HEK293 (cell line): Measurements from ENCODE around the gene SLC25A24.
A peak's percentile ranks its signal among the peaks of the same experiment; 100 is the strongest.

ENCODE experiments used
- CTCF ChIA-PET: fragments of 350-600 bp; formaldehyde crosslinking; extraction: SDS; loops from one replicate; lab custom pipeline; 2021; ENCODE audit warnings: antibody characterized with exemption; lab: Yijun Ruan, JAX
- POLR2A ChIA-PET: fragments of 300-600 bp; formaldehyde crosslinking; extraction: SDS; loops from one replicate; lab custom pipeline; 2020; ENCODE audit warnings: antibody characterized with exemption, inconsistent platforms; lab: Yijun Ruan, JAX
- H3K27ac ChIP-seq: fragments of 200-500 bp; sonication (Bioruptor generic); 2 replicates; pipeline ENCODE4 v1.5.1; 2014; ENCODE audit warnings: low read depth, low read length, control low read depth, inconsistent platforms; ENCODE audit errors: extremely low read depth
- H3K36me3 ChIP-seq, 2 experiments: fragments of 200-500 bp in 1 of 2; sonication (Bioruptor generic) in 1 of 2; 1 replicate in 1 of 2; 2 replicates in 1 of 2; pipeline ENCODE4 v1.5.1; 2014 to 2017; ENCODE audit warnings: inconsistent platforms in 2 of 2, low read length in 2 of 2; ENCODE audit not compliant: control insufficient read depth in 2 of 2, insufficient read depth in 1 of 2
- H3K4me1 ChIP-seq: fragments of 200-500 bp; sonication (Bioruptor generic); 2 replicates; pipeline ENCODE4 v1.5.1; 2014; ENCODE audit warnings: mild to moderate bottlenecking, low read length, inconsistent platforms; ENCODE audit not compliant: control insufficient read depth, insufficient read depth
- H3K4me3 ChIP-seq: 2 replicates; pipeline ENCODE4 v1.5.1; 2011; ENCODE audit warnings: low read depth, mild to moderate bottlenecking, control low read depth, low read length, moderate library complexity
- H3K9me3 ChIP-seq: fragments of 200-500 bp; sonication (Bioruptor generic); 2 replicates; pipeline ENCODE4 v1.5.1; 2014; ENCODE audit warnings: low read depth, low read length, inconsistent platforms; ENCODE audit not compliant: control insufficient read depth, insufficient read depth
- HOXA7 ChIP-seq: sonication (generic); formaldehyde crosslinking; IDR thresholded peaks from 2 replicates; pipeline ENCODE4 v1.8.1; 2022; ENCODE audit warnings: missing genetic modification reagents, borderline replicate concordance
- IKZF3 ChIP-seq: fragments of 450-650 bp; IDR thresholded peaks from 2 replicates; pipeline ENCODE4 v1.5.0; 2018; ENCODE audit warnings: missing biosample characterization, mild to moderate bottlenecking, missing genetic modification characterization, moderate library complexity
- RBAK ChIP-seq: fragments of 450-650 bp; formaldehyde crosslinking; IDR thresholded peaks from 2 replicates; pipeline ENCODE4 v1.5.1; 2016; ENCODE audit warnings: missing biosample characterization, missing genetic modification characterization
- REPIN1 ChIP-seq: fragments of 450-650 bp; formaldehyde crosslinking; IDR thresholded peaks from 2 replicates; pipeline ENCODE4 v1.5.1; 2017; ENCODE audit warnings: missing biosample characterization, missing genetic modification characterization, low read depth
- SALL2 ChIP-seq: fragments of 450-650 bp; formaldehyde crosslinking; IDR thresholded peaks from 2 replicates; pipeline ENCODE4 v1.5.0; 2017; ENCODE audit warnings: missing biosample characterization, mild to moderate bottlenecking, missing genetic modification characterization, borderline replicate concordance
- SETDB1 ChIP-seq: IDR thresholded peaks from one replicate; pipeline ENCODE4 v1.6.1; 2017; ENCODE audit warnings: mild to moderate bottlenecking, low read length, moderate library complexity, mixed read lengths; ENCODE audit not compliant: insufficient read length
- TCF7L2 ChIP-seq: IDR thresholded peaks from 2 replicates; pipeline ENCODE4 v1.6.1; 2011; ENCODE audit warnings: low read depth, mild to moderate bottlenecking, inconsistent platforms, low read length, moderate library complexity, borderline replicate concordance
- TRIM28 ChIP-seq: IDR thresholded peaks from 2 replicates; pipeline ENCODE4 v1.6.1; 2011; ENCODE audit warnings: low read length, control low read depth, borderline replicate concordance
- ZFP69B ChIP-seq: fragments of 450-650 bp; formaldehyde crosslinking; IDR thresholded peaks from 2 replicates; pipeline ENCODE4 v1.5.1; 2016; ENCODE audit warnings: missing biosample characterization, missing genetic modification characterization
- ZNF10 ChIP-seq: fragments of 450-650 bp; formaldehyde crosslinking; IDR thresholded peaks from 2 replicates; pipeline ENCODE4 v1.5.1; 2017; ENCODE audit warnings: missing biosample characterization, missing genetic modification characterization
- ZNF133 ChIP-seq: fragments of 450-650 bp; formaldehyde crosslinking; IDR thresholded peaks from 2 replicates; pipeline ENCODE4 v1.5.1; 2016; ENCODE audit warnings: missing biosample characterization, missing genetic modification characterization
- ZNF175 ChIP-seq: fragments of 450-650 bp; formaldehyde crosslinking; IDR thresholded peaks from 2 replicates; pipeline ENCODE4 v1.5.1; 2016; ENCODE audit warnings: missing biosample characterization, missing genetic modification characterization
- ZNF510 ChIP-seq: fragments of 450-650 bp; formaldehyde crosslinking; IDR thresholded peaks from 2 replicates; pipeline ENCODE4 v1.5.1; 2018; ENCODE audit warnings: mild to moderate bottlenecking, missing genetic modification characterization, missing biosample characterization; ENCODE audit not compliant: insufficient replicate concordance
- ZNF549 ChIP-seq: fragments of 450-650 bp; IDR thresholded peaks from 2 replicates; pipeline ENCODE4 v1.5.1; 2018; ENCODE audit warnings: missing biosample characterization, missing genetic modification characterization, mild to moderate bottlenecking, inconsistent platforms, moderate library complexity
- ZNF555 ChIP-seq: fragments of 450-650 bp; formaldehyde crosslinking; conservative IDR thresholded peaks from 2 replicates; pipeline ENCODE4 v1.5.1; 2017; ENCODE audit warnings: missing biosample characterization, mild to moderate bottlenecking, missing genetic modification characterization, inconsistent platforms
- TF ChIP-seq, protein P1 (sequence below): fragments of 450-650 bp; formaldehyde crosslinking; IDR thresholded peaks from 2 replicates; pipeline ENCODE4 v1.5.1; 2016; ENCODE audit warnings: missing biosample characterization, missing genetic modification characterization
- TF ChIP-seq, protein P2 (sequence below): fragments of 450-650 bp; formaldehyde crosslinking; IDR thresholded peaks from 2 replicates; pipeline ENCODE4 v1.5.1; 2017; ENCODE audit warnings: missing biosample characterization, missing genetic modification characterization
- TF ChIP-seq, protein P3 (sequence below): fragments of 450-650 bp; formaldehyde crosslinking; optimal IDR thresholded peaks from 2 replicates; pipeline ENCODE3; 2016; ENCODE audit warnings: missing biosample characterization, mild to moderate bottlenecking, missing genetic modification characterization
- TF ChIP-seq, protein P4 (sequence below): fragments of 450-650 bp; formaldehyde crosslinking; IDR thresholded peaks from 2 replicates; pipeline ENCODE4 v1.5.0; 2017; ENCODE audit warnings: missing biosample characterization, missing genetic modification characterization, borderline replicate concordance
- TF ChIP-seq, protein P5 (sequence below): fragments of 450-650 bp; formaldehyde crosslinking; IDR thresholded peaks from 2 replicates; pipeline ENCODE4 v1.5.1; 2016; ENCODE audit warnings: missing biosample characterization, missing genetic modification characterization
- TF ChIP-seq, protein P6 (sequence below): fragments of 450-650 bp; formaldehyde crosslinking; IDR thresholded peaks from 2 replicates; pipeline ENCODE4 v1.5.1; 2016; ENCODE audit warnings: missing biosample characterization, missing genetic modification characterization
- TF ChIP-seq, protein P7 (sequence below): fragments of 450-650 bp; formaldehyde crosslinking; IDR thresholded peaks from 2 replicates; pipeline ENCODE4 v1.5.1; 2016; ENCODE audit warnings: missing biosample characterization, missing genetic modification characterization
- TF ChIP-seq, protein P8 (sequence below): sonication (generic); formaldehyde crosslinking; IDR thresholded peaks from 2 replicates; pipeline ENCODE4 v1.8.1; 2022; ENCODE audit warnings: mild to moderate bottlenecking, moderate library complexity, missing genetic modification reagents

Gene SLC25A24

DNA sequence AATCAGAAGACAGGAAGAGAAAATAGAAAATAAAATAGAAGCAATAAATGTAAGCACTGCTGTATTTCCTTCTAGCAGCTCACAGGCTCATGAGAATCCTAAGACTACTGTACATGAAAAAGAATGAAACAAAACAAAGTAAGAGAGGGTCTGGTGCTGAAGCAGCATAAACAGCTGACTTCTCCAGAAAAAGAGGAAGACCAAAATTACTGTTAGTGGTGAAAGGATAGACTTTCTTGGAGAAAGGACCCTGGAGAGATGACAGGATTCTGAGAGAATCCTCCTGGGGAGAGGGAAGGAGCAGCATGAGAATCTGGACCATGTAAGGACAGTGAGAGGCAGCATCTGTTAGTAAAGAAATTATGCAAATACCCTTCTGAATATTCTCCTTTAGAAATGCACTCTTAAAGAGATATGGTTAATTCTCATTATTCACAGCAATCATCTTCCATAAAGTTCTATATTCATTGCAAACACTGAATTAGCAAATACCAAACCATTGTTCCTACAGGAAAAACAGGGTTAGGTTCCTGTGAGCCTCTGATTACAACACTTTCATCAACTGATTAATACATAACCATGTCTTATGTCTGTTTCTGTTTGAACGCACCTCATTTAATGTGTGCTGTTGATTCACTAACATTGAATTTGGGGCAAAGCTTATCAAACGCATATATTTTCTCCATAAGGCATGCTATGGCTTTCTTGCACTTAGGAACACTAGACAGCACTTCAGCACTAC is 17.0 kb downstream of the SLC25A24 start:
- H3K36me3 ChIP-seq, result peaks cover 8 to 36% of the 10 kb centered on the region in 2 experiments; a peak in 2 of 3 replicates
- no peaks in the 10 kb centered on the region for H3K4me1 ChIP-seq
- ChIA-PET POLR2A (interaction anchor here (2.0 kb wide), 1 partner anchor 17 kb away, joined by 9 read pairs; the partner anchor contains the start of gene SLC25A24), CTCF (interaction anchor here (0.5 kb wide), 1 partner anchor 39 kb away, joined by 3 read pairs; no protein-coding TSS in a partner anchor)
- no peaks in the 10 kb centered on the region for H3K9me3 ChIP-seq
- H3K4me3 ChIP-seq, result no peak overlapping the region
- H3K27ac ChIP-seq, result no peak overlapping the region
- TF ChIP-seq ZNF549, result 0 out of 2 replicates have a peak, but pooled peaks have one; percentile 28
- TF ChIP-seq, protein P1, sequence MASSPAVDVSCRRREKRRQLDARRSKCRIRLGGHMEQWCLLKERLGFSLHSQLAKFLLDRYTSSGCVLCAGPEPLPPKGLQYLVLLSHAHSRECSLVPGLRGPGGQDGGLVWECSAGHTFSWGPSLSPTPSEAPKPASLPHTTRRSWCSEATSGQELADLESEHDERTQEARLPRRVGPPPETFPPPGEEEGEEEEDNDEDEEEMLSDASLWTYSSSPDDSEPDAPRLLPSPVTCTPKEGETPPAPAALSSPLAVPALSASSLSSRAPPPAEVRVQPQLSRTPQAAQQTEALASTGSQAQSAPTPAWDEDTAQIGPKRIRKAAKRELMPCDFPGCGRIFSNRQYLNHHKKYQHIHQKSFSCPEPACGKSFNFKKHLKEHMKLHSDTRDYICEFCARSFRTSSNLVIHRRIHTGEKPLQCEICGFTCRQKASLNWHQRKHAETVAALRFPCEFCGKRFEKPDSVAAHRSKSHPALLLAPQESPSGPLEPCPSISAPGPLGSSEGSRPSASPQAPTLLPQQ (tag by site-specific recombination), result no peak
- no peak for TF ChIP-seq ZNF510 (tag by site-specific recombination)
- no peak for TF ChIP-seq RBAK (tag by site-specific recombination)
- TF ChIP-seq, protein P2, sequence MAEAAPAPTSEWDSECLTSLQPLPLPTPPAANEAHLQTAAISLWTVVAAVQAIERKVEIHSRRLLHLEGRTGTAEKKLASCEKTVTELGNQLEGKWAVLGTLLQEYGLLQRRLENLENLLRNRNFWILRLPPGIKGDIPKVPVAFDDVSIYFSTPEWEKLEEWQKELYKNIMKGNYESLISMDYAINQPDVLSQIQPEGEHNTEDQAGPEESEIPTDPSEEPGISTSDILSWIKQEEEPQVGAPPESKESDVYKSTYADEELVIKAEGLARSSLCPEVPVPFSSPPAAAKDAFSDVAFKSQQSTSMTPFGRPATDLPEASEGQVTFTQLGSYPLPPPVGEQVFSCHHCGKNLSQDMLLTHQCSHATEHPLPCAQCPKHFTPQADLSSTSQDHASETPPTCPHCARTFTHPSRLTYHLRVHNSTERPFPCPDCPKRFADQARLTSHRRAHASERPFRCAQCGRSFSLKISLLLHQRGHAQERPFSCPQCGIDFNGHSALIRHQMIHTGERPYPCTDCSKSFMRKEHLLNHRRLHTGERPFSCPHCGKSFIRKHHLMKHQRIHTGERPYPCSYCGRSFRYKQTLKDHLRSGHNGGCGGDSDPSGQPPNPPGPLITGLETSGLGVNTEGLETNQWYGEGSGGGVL, result no peak
- TF ChIP-seq, protein P3, sequence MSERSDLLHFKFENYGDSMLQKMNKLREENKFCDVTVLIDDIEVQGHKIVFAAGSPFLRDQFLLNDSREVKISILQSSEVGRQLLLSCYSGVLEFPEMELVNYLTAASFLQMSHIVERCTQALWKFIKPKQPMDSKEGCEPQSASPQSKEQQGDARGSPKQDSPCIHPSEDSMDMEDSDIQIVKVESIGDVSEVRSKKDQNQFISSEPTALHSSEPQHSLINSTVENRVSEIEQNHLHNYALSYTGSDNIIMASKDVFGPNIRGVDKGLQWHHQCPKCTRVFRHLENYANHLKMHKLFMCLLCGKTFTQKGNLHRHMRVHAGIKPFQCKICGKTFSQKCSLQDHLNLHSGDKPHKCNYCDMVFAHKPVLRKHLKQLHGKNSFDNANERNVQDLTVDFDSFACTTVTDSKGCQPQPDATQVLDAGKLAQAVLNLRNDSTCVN (tag by site-specific recombination), result no peak
- TF ChIP-seq ZNF10 (tag by site-specific recombination), result peak; percentile 81
- TF ChIP-seq ZFP69B (tag by site-specific recombination), result no peak
- TF ChIP-seq, protein P4, sequence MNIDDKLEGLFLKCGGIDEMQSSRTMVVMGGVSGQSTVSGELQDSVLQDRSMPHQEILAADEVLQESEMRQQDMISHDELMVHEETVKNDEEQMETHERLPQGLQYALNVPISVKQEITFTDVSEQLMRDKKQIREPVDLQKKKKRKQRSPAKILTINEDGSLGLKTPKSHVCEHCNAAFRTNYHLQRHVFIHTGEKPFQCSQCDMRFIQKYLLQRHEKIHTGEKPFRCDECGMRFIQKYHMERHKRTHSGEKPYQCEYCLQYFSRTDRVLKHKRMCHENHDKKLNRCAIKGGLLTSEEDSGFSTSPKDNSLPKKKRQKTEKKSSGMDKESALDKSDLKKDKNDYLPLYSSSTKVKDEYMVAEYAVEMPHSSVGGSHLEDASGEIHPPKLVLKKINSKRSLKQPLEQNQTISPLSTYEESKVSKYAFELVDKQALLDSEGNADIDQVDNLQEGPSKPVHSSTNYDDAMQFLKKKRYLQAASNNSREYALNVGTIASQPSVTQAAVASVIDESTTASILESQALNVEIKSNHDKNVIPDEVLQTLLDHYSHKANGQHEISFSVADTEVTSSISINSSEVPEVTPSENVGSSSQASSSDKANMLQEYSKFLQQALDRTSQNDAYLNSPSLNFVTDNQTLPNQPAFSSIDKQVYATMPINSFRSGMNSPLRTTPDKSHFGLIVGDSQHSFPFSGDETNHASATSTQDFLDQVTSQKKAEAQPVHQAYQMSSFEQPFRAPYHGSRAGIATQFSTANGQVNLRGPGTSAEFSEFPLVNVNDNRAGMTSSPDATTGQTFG, result no peak
- TF ChIP-seq REPIN1 (tag by site-specific recombination), result no peak
- TF ChIP-seq SETDB1, result peak; percentile 81
- TF ChIP-seq TCF7L2, result no peak
- no peak for TF ChIP-seq TRIM28
- TF ChIP-seq, protein P5, sequence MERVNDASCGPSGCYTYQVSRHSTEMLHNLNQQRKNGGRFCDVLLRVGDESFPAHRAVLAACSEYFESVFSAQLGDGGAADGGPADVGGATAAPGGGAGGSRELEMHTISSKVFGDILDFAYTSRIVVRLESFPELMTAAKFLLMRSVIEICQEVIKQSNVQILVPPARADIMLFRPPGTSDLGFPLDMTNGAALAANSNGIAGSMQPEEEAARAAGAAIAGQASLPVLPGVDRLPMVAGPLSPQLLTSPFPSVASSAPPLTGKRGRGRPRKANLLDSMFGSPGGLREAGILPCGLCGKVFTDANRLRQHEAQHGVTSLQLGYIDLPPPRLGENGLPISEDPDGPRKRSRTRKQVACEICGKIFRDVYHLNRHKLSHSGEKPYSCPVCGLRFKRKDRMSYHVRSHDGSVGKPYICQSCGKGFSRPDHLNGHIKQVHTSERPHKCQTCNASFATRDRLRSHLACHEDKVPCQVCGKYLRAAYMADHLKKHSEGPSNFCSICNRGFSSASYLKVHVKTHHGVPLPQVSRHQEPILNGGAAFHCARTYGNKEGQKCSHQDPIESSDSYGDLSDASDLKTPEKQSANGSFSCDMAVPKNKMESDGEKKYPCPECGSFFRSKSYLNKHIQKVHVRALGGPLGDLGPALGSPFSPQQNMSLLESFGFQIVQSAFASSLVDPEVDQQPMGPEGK (tag by site-specific recombination), result no peak
- TF ChIP-seq, protein P6, sequence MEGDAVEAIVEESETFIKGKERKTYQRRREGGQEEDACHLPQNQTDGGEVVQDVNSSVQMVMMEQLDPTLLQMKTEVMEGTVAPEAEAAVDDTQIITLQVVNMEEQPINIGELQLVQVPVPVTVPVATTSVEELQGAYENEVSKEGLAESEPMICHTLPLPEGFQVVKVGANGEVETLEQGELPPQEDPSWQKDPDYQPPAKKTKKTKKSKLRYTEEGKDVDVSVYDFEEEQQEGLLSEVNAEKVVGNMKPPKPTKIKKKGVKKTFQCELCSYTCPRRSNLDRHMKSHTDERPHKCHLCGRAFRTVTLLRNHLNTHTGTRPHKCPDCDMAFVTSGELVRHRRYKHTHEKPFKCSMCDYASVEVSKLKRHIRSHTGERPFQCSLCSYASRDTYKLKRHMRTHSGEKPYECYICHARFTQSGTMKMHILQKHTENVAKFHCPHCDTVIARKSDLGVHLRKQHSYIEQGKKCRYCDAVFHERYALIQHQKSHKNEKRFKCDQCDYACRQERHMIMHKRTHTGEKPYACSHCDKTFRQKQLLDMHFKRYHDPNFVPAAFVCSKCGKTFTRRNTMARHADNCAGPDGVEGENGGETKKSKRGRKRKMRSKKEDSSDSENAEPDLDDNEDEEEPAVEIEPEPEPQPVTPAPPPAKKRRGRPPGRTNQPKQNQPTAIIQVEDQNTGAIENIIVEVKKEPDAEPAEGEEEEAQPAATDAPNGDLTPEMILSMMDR (tag by site-specific recombination), result no peak
- TF ChIP-seq HOXA7 (CRISPR knock-in tag), result no peak
- TF ChIP-seq ZNF555 (tag by site-specific recombination), result peak; percentile 69
- TF ChIP-seq ZNF133 (tag by site-specific recombination), result no peak
- TF ChIP-seq SALL2 (tag by site-specific recombination), result no peak
- TF ChIP-seq, protein P7, sequence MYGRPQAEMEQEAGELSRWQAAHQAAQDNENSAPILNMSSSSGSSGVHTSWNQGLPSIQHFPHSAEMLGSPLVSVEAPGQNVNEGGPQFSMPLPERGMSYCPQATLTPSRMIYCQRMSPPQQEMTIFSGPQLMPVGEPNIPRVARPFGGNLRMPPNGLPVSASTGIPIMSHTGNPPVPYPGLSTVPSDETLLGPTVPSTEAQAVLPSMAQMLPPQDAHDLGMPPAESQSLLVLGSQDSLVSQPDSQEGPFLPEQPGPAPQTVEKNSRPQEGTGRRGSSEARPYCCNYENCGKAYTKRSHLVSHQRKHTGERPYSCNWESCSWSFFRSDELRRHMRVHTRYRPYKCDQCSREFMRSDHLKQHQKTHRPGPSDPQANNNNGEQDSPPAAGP (tag by site-specific recombination), result no peak
- no peak for TF ChIP-seq IKZF3 (tag by site-specific recombination)
- TF ChIP-seq ZNF175 (tag by site-specific recombination), result no peak
- TF ChIP-seq, protein P8, sequence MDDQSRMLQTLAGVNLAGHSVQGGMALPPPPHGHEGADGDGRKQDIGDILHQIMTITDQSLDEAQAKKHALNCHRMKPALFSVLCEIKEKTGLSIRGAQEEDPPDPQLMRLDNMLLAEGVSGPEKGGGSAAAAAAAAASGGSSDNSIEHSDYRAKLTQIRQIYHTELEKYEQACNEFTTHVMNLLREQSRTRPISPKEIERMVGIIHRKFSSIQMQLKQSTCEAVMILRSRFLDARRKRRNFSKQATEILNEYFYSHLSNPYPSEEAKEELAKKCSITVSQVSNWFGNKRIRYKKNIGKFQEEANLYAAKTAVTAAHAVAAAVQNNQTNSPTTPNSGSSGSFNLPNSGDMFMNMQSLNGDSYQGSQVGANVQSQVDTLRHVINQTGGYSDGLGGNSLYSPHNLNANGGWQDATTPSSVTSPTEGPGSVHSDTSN (CRISPR knock-in tag), result no peak
